ENCODE data around the gene CCSER2. TPM values are rescaled to one million over a fixed set of nuclear protein-coding genes. Genes with fewer than 3 reads are reported as not detected.

CCSER2 gene
- total RNA-seq, 4 donors from 2014 or later = 26.4 to 48.3 (median 31.7) TPM

- H3K27me3 ChIP-seq = no peaks in the 10 kb centered on the region
- intact Hi-C loops (cut with DNase I) = no loop called here
- TF ChIP-seq POLR2A (IDR thresholded peaks at IDR 0.05) = no peak
- TF ChIP-seq, protein P1, sequence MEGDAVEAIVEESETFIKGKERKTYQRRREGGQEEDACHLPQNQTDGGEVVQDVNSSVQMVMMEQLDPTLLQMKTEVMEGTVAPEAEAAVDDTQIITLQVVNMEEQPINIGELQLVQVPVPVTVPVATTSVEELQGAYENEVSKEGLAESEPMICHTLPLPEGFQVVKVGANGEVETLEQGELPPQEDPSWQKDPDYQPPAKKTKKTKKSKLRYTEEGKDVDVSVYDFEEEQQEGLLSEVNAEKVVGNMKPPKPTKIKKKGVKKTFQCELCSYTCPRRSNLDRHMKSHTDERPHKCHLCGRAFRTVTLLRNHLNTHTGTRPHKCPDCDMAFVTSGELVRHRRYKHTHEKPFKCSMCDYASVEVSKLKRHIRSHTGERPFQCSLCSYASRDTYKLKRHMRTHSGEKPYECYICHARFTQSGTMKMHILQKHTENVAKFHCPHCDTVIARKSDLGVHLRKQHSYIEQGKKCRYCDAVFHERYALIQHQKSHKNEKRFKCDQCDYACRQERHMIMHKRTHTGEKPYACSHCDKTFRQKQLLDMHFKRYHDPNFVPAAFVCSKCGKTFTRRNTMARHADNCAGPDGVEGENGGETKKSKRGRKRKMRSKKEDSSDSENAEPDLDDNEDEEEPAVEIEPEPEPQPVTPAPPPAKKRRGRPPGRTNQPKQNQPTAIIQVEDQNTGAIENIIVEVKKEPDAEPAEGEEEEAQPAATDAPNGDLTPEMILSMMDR (IDR thresholded peaks at IDR 0.05) = no peak
- no peak overlapping the region for H3K4me3 ChIP-seq
- DNase-seq = no peak
- WGBS, 2 donors = 87 to 88% methylated on average over 2 of the region's 2 CpGs
- H3K36me3 ChIP-seq = peaks cover 0 to 40% (median 0%) of the 10 kb centered on the region in 3 donors
- H3K27ac ChIP-seq = no peak overlapping the region
- H3K9me3 ChIP-seq = no peaks in the 10 kb centered on the region
- peaks cover 0 to 7% (median 0%) of the 10 kb centered on the region in 3 donors for H3K4me1 ChIP-seq
Measured at GRCh38 chr10:84373000-84373399, 44.6 kb downstream of the CCSER2 start.

- DNase-seq = no peak
- Histone ChIP-seq H3K9me3 (no peaks in the 10 kb centered on the region), H3K27ac (no peak overlapping the region), H3K4me3 (no peak overlapping the region), H3K36me3 (peaks cover 0 to 40% (median 0%) of the 10 kb centered on the region in 3 donors), H3K4me1 (peaks cover 0 to 7% (median 0%) of the 10 kb centered on the region in 3 donors), H3K27me3 (no peaks in the 10 kb centered on the region)
- intact Hi-C loops (cut with DNase I) = no loop called here
- TF ChIP-seq, protein P1 (IDR thresholded peaks at IDR 0.05) = no peak
- TF ChIP-seq POLR2A (IDR thresholded peaks at IDR 0.05) = no peak
- 56 to 58% methylated on average over 2 of the region's 2 CpGs for WGBS, 2 donors
Measured at GRCh38 chr10:84374455-84374854, 46.1 kb downstream of the CCSER2 start.

GRCh38 chr10:84375011-84375410 is 46.6 kb downstream of the CCSER2 start:
- no peak for DNase-seq
- H3K36me3 ChIP-seq = peaks cover 0 to 40% (median 0%) of the 10 kb centered on the region in 3 donors
- no peak overlapping the region for H3K27ac ChIP-seq
- intact Hi-C loops (cut with DNase I) = loop anchor here (5.0 kb wide), 1 partner anchor 162 kb away; no protein-coding TSS in a partner anchor
- H3K4me1 ChIP-seq = peaks cover 0 to 7% (median 0%) of the 10 kb centered on the region in 3 donors
- no peak overlapping the region for H3K4me3 ChIP-seq
- TF ChIP-seq, protein P1 (IDR thresholded peaks at IDR 0.05) = peak; percentile 43 to 76 (median 72)
- no peak for TF ChIP-seq POLR2A (IDR thresholded peaks at IDR 0.05)
- no peaks in the 10 kb centered on the region for H3K9me3 ChIP-seq
- no peaks in the 10 kb centered on the region for H3K27me3 ChIP-seq

DNA sequence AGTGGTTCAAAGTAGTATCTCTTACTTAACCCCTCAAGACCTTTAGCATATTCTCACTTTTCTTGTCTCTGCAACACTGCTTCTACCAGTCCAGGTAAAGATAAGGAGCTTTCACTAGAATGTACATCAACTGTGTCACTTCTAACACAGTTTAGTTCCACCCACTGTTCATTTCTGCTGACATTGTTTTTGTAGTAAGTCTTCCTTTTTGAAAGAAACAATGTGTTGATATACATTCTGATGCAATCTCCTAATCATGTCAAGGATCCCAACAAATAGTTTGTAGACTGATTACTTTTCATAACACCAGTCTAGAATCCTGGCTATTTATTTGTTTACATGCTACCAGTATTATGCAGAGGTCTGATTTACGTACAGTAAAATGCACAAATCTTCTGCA is 47.5 kb downstream of the CCSER2 start:
- no peak for DNase-seq
- intact Hi-C loops (cut with DNase I) = loop anchor here (5.0 kb wide), 1 partner anchor 161 kb away; no protein-coding TSS in a partner anchor
- no peak for TF ChIP-seq POLR2A (IDR thresholded peaks at IDR 0.05)
- TF ChIP-seq, protein P1 (IDR thresholded peaks at IDR 0.05) = no peak
- Histone ChIP-seq H3K27ac (no peak overlapping the region), H3K4me3 (no peak overlapping the region), H3K9me3 (no peaks in the 10 kb centered on the region), H3K4me1 (peaks cover 0 to 7% (median 0%) of the 10 kb centered on the region in 3 donors), H3K36me3 (peaks cover 0 to 44% (median 0%) of the 10 kb centered on the region in 3 donors), H3K27me3 (no peaks in the 10 kb centered on the region)
- WGBS, 2 donors = 86 to 92% methylated on average over 1 of the region's 1 CpG

GRCh38 chr10:84388148-84388547 is 59.8 kb downstream of the CCSER2 start:
- no peak overlapping the region for H3K4me3 ChIP-seq
- H3K27ac ChIP-seq = no peak overlapping the region
- peaks cover 0 to 12% (median 0%) of the 10 kb centered on the region in 3 donors for H3K36me3 ChIP-seq
- intact Hi-C loops (cut with DNase I) = no loop called here
- TF ChIP-seq POLR2A (IDR thresholded peaks at IDR 0.05) = no peak
- TF ChIP-seq, protein P1 (IDR thresholded peaks at IDR 0.05) = no peak
- peaks cover 0 to 27% (median 3%) of the 10 kb centered on the region in 3 donors for H3K4me1 ChIP-seq
- no peaks in the 10 kb centered on the region for H3K9me3 ChIP-seq
- WGBS, 2 donors = 94 to 100% methylated on average over 1 of the region's 1 CpG
- DNase-seq = no peak
- H3K27me3 ChIP-seq = no peaks in the 10 kb centered on the region

Data from esophagus squamous epithelium (tissue), 5 donors.